ENCODE measurements around the gene JCAD.

GRCh38 chr10:30040597-30040996 is 18.8 kb downstream of the JCAD start:
- TF ChIP-seq, protein P1, sequence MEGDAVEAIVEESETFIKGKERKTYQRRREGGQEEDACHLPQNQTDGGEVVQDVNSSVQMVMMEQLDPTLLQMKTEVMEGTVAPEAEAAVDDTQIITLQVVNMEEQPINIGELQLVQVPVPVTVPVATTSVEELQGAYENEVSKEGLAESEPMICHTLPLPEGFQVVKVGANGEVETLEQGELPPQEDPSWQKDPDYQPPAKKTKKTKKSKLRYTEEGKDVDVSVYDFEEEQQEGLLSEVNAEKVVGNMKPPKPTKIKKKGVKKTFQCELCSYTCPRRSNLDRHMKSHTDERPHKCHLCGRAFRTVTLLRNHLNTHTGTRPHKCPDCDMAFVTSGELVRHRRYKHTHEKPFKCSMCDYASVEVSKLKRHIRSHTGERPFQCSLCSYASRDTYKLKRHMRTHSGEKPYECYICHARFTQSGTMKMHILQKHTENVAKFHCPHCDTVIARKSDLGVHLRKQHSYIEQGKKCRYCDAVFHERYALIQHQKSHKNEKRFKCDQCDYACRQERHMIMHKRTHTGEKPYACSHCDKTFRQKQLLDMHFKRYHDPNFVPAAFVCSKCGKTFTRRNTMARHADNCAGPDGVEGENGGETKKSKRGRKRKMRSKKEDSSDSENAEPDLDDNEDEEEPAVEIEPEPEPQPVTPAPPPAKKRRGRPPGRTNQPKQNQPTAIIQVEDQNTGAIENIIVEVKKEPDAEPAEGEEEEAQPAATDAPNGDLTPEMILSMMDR (IDR thresholded peaks at IDR 0.05): no peak
- no peak for TF ChIP-seq POLR2AphosphoS5 (IDR thresholded peaks at IDR 0.05; ENCODE audit: low read depth, low read length)
- no peak for TF ChIP-seq TCF7L2 (IDR thresholded peaks at IDR 0.05; ENCODE audit: low read depth, low read length)

Measured in Panc1 (cell line).